Measurements from ENCODE around the gene CIBAR2. TPM values are rescaled to one million over a fixed set of nuclear protein-coding genes. Genes with fewer than 3 reads are reported as not detected.

The CIBAR2 gene
- total RNA-seq, 4 donors from 2014 or later, result 0.79 TPM; not detected in 3

- DNase-seq, result no peak
- H3K9me3 ChIP-seq, result no peaks in the 10 kb centered on the region
- intact Hi-C loops (cut with DNase I; ENCODE audit: low total_unique reads) (no loop called here), in situ Hi-C loops (cut with MboI; ENCODE audit: low pct_ligation_motif_present in 1 of 4, low pct_unique_long_range_greater_than_20kb in 1 of 4, low sequenced_read_pairs in 3 of 4) (no loop called here)
- no peak overlapping the region for H3K4me3 ChIP-seq
- H3K36me3 ChIP-seq, result peaks cover 0 to 17% (median 0%) of the 10 kb centered on the region in 4 donors
- 69 to 73% methylated on average over 5 to 6 of the region's 6 CpGs for WGBS, 2 donors (ENCODE audit: low coverage in 1 of 2)
- no peak for TF ChIP-seq POLR2AphosphoS5 (IDR thresholded peaks at IDR 0.05)
- no peak for TF ChIP-seq EP300 (IDR thresholded peaks at IDR 0.05; ENCODE audit: low read depth)
- TF ChIP-seq POLR2A (IDR thresholded peaks at IDR 0.05), result no peak
- TF ChIP-seq CTCF (IDR thresholded peaks at IDR 0.05), result no peak
- no peaks in the 10 kb centered on the region for H3K27me3 ChIP-seq
- H3K4me1 ChIP-seq, result no peaks in the 10 kb centered on the region
- peak overlapping the region in 2 of 4 donors; percentile 17 to 32 for H3K27ac ChIP-seq
These were observed 37.9 kb downstream of the CIBAR2 start for GRCh38 chr16:85074225-85074914.

GRCh38 chr16:85072947-85073346 lies 39.3 kb downstream of the CIBAR2 start:
- Histone ChIP-seq H3K36me3 (peaks cover 0 to 13% (median under 1%) of the 10 kb centered on the region in 4 donors), H3K4me3 (no peak overlapping the region), H3K4me1 (no peaks in the 10 kb centered on the region), H3K27ac (no peak overlapping the region), H3K27me3 (no peaks in the 10 kb centered on the region), H3K9me3 (no peaks in the 10 kb centered on the region)
- WGBS, 2 donors (ENCODE audit: low coverage in 1 of 2), result 81% methylated on average over 13 of the region's 13 CpGs; no CpG with 5 or more reads in 1 of the 2 donors
- no peak for DNase-seq
- in situ Hi-C loops (cut with MboI; ENCODE audit: low pct_ligation_motif_present in 1 of 4, low pct_unique_long_range_greater_than_20kb in 1 of 4, low sequenced_read_pairs in 3 of 4), result no loop called here
- TF ChIP-seq POLR2A (IDR thresholded peaks at IDR 0.05) (no peak), EP300 (IDR thresholded peaks at IDR 0.05; ENCODE audit: low read depth) (no peak), CTCF (IDR thresholded peaks at IDR 0.05) (no peak), POLR2AphosphoS5 (IDR thresholded peaks at IDR 0.05) (no peak)
- intact Hi-C loops (cut with DNase I; ENCODE audit: low total_unique reads), result no loop called here

DNA sequence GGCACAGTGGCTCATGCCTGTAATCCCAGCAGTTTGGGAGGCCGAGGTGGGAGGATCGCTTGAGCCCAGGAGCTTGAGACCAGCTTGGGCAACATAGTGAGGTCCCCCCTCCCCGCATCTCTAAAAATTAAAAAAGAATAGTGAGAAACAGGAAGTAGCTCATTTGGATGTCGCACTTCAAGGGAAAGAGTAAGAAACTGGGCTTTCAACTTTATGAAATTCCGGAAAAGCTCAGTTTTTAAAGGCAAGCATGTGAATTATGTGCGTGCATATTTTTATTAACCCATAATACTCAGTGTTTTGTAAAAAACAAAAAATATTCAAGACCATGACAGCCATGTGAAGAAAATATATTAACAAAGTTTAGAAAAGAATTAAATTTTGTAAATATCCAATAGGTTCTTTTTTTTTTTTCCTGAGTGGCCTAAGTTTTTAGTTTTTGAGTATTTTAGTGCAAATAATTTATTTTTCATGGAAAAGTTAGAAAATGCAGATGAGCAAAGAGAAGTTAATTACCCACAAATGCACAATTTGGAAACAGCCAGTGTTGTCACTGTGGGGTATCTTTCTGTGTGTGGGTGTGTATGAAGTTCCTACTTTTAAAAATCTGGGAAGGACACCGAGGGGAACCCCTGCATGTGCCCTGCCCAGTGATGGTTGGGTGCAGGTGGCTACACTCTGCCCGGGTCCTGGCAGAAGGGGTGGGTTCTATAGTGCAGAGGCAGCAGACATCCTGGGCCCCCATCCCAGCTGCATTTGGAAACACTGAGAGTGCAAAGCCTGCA lies 40.0 kb downstream of the CIBAR2 start:
- Histone ChIP-seq H3K4me3 (no peak overlapping the region), H3K36me3 (peaks cover 0 to 14% (median 4%) of the 10 kb centered on the region in 4 donors), H3K27me3 (no peaks in the 10 kb centered on the region), H3K9me3 (no peaks in the 10 kb centered on the region), H3K4me1 (no peaks in the 10 kb centered on the region), H3K27ac (no peak overlapping the region)
- intact Hi-C loops (cut with DNase I; ENCODE audit: low total_unique reads), result no loop called here
- no peak for DNase-seq
- TF ChIP-seq EP300 (IDR thresholded peaks at IDR 0.05; ENCODE audit: low read depth) (no peak), POLR2A (IDR thresholded peaks at IDR 0.05) (no peak), POLR2AphosphoS5 (IDR thresholded peaks at IDR 0.05) (no peak)
- in situ Hi-C loops (cut with MboI; ENCODE audit: low pct_ligation_motif_present in 1 of 4, low pct_unique_long_range_greater_than_20kb in 1 of 4, low sequenced_read_pairs in 3 of 4), result no loop called here
- 83 to 84% methylated on average over 7 to 8 of the region's 8 CpGs for WGBS, 2 donors (ENCODE audit: low coverage in 1 of 2)

GRCh38 chr16:85069171-85069570 lies 43.1 kb downstream of the CIBAR2 start:
- no peaks in the 10 kb centered on the region for H3K27me3 ChIP-seq
- intact Hi-C loops (cut with DNase I; ENCODE audit: low total_unique reads), result no loop called here
- no peaks in the 10 kb centered on the region for H3K9me3 ChIP-seq
- in situ Hi-C loops (cut with MboI; ENCODE audit: low pct_ligation_motif_present in 1 of 4, low pct_unique_long_range_greater_than_20kb in 1 of 4, low sequenced_read_pairs in 3 of 4), result no loop called here
- no peak overlapping the region for H3K4me3 ChIP-seq
- no peak for TF ChIP-seq EP300 (IDR thresholded peaks at IDR 0.05; ENCODE audit: low read depth)
- peaks cover 0 to 15% (median 6%) of the 10 kb centered on the region in 4 donors for H3K36me3 ChIP-seq
- DNase-seq, result no peak
- H3K4me1 ChIP-seq, result no peaks in the 10 kb centered on the region
- H3K27ac ChIP-seq, result no peak overlapping the region
- 88% methylated on average over 7 of the region's 7 CpGs; no CpG with 5 or more reads in 1 of the 2 donors for whole genome bisulfite sequencing, 2 donors (ENCODE audit: low coverage in 1 of 2)

DNA sequence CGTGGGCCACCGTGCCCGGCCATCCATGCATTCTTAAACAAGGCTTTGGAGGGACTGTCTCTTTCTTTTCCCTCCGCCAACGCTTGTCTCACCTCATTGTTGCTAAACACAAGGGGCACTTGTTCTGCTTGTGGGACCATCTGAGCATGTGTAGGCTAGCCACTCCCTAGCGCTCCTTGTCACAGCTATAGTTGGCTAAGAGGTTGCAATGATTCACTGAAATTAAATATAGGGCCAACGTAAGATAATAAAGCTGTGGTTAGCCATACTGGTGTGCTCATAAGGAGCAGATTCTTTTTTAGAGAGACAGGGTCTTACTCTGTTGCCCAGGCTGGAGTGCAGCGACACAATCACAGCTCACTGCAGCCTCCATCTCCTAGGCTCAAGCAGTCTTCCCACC lies 43.5 kb downstream of the CIBAR2 start:
- no peak overlapping the region for H3K27ac ChIP-seq
- DNase-seq, result no peak
- H3K4me3 ChIP-seq, result no peak overlapping the region
- WGBS, 2 donors (ENCODE audit: low coverage in 1 of 2), result 87 to 96% methylated on average over 3 to 8 of the region's 8 CpGs
- in situ Hi-C loops (cut with MboI; ENCODE audit: low pct_ligation_motif_present in 1 of 4, low pct_unique_long_range_greater_than_20kb in 1 of 4, low sequenced_read_pairs in 3 of 4), result no loop called here
- intact Hi-C loops (cut with DNase I; ENCODE audit: low total_unique reads), result no loop called here
- peaks cover 0 to 15% (median 6%) of the 10 kb centered on the region in 4 donors for H3K36me3 ChIP-seq
- TF ChIP-seq POLR2A (IDR thresholded peaks at IDR 0.05) (no peak), CTCF (IDR thresholded peaks at IDR 0.05) (no peak), EP300 (IDR thresholded peaks at IDR 0.05; ENCODE audit: low read depth) (no peak), POLR2AphosphoS5 (IDR thresholded peaks at IDR 0.05) (no peak)
- H3K27me3 ChIP-seq, result no peaks in the 10 kb centered on the region
- no peaks in the 10 kb centered on the region for H3K4me1 ChIP-seq
- H3K9me3 ChIP-seq, result no peaks in the 10 kb centered on the region
